HUDEP-2 (cell line): ENCODE data around the gene DENND2A.
A peak's percentile ranks its signal among the peaks of the same experiment; 100 is the strongest.
"Not testable (repeated sequence)": the region's sequence is repeated elsewhere in the genome, so short reads cannot be mapped to it uniquely, and the experiment has no call there.

Experiments
- DNase-seq, 76 experiments: peaks; one replicate each; lab custom pipeline; 2025; ENCODE audit not compliant: unreplicated experiment in 76 of 76; lab: John Stamatoyannopoulos, UW

The DENND2A gene

GRCh38 chr7:140521421-140521820 lies 119.2 kb downstream of the DENND2A start:
- DNase-seq: no peak

DNA sequence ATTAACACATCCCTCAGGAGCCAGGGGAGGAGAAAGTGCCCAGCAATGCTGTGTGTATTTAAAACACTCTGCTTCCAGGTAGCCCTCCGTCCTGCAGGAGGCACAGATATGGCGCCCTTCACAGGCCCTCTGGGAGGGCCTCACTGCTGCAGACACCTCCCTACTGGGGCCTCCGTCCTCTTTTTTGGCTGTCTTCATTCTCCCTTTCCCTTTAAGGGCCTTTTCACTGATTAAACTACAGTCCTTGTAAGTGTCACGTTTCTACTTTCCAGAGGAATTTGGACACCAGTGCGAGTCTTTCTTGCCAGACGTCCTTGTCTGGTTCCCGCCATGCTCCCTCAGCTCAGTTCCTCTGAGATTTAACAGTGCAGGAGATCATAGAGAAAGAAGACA lies 121.6 kb downstream of the DENND2A start:
- no peak for DNase-seq

DNA sequence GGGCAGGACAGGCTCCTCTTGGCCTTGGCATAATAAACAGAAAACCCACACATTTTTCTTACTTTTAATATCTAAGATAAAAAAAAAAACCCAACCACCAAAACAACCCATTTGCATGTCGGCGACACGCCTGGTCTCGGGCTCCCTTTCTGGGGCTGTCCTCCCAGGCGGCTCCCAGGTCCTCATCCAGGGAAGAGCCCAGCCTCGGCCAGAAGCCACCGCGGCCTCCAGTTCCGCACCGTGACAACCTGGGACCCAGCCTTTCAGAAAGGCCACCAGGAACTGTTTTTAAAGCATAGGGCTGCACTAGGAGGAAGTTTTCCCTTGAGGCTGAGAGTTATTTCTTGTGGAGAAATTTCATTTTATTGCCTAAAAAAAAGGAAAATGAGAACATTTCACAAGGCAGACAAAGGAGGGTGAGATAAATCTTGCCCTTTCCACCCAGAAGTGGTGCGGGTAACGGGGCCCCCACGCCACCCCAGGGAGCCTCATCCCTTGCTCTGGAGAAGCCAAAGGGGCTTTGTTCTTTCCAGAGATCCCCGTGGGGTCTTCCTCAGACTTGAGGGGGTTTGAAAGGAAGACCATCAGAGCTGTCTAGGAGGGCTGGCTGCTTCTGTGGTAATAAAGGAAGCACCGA lies 122.1 kb downstream of the DENND2A start:
- DNase-seq: no peak

- DNase-seq: peak in 72 of 76 experiments; percentile 5 to 77 (median 54)
These were observed 122.9 kb downstream of the DENND2A start for GRCh38 chr7:140517546-140518369.

- DNase-seq: peak in 74 of 76 experiments; percentile 25 to 87 (median 75)
These were observed 128.2 kb downstream of the DENND2A start for GRCh38 chr7:140512317-140513000.

DNA sequence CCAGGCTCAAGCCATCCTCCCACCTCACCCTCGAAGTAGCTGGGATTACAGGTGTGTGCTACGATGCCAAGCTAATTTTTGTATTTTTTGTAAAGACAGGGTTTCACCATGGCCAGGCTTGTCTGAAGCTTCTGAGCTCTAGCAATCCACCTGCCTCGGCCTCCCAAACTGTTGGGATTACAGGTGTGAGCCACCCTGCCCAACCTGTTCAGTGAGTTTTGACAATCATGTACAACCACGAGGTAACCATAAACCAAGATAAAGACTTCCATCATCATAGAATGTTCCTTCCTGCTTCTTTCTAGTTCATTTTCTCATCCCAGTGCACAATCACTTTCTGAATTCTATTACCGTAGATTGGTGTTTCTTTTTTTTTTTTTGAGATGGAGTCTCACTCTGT lies 130.8 kb downstream of the DENND2A start:
- no peak for DNase-seq

- DNase-seq: peak in 10 of 76 experiments; percentile 25 to 73 (median 50)
These were observed 133.1 kb downstream of the DENND2A start for GRCh38 chr7:140507556-140507955.

- peak in 11 of 76 experiments; percentile 15 to 69 (median 22) for DNase-seq
These were observed 133.7 kb downstream of the DENND2A start for GRCh38 chr7:140506788-140507464.

GRCh38 chr7:140501966-140502365 lies 138.6 kb downstream of the DENND2A start:
- peak in 67 of 76 experiments; percentile 13 to 80 (median 42) for DNase-seq

- DNase-seq: not testable (repeated sequence)
These were observed 142.8 kb downstream of the DENND2A start for GRCh38 chr7:140497807-140498206.

- DNase-seq: no peak
These were observed 143.3 kb downstream of the DENND2A start for GRCh38 chr7:140497241-140497769.

GRCh38 chr7:140495514-140496097 lies 145.0 kb downstream of the DENND2A start:
- no peak for DNase-seq

- no peak for DNase-seq
These were observed 145.7 kb downstream of the DENND2A start for GRCh38 chr7:140494867-140495266.

- no peak for DNase-seq
These were observed 151.6 kb downstream of the DENND2A start for GRCh38 chr7:140489026-140489359.

GRCh38 chr7:140485500-140486265 lies 154.9 kb downstream of the DENND2A start:
- no peak for DNase-seq

- DNase-seq: no peak
These were observed 155.6 kb downstream of the DENND2A start for GRCh38 chr7:140484951-140485499.

DNA sequence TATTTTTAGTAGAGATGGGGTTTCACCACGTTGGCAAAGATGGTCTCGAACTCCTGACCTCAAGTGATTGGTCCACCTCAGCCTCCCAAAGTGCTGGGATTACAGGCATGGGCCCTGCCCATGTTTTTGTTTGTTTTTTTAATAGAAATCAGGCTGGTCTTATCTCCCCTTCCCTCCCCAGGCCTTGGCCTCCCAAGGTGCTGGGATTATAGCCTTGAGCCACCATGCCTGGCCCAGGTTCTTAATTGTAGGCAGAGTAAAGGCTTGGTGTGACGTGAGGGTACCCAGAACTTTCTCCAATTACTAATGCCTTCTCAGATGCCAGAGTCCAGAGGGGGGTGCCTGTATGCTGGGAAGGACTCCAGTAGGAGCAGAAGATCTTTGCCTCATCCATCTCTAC lies 156.1 kb downstream of the DENND2A start:
- no peak for DNase-seq

DNA sequence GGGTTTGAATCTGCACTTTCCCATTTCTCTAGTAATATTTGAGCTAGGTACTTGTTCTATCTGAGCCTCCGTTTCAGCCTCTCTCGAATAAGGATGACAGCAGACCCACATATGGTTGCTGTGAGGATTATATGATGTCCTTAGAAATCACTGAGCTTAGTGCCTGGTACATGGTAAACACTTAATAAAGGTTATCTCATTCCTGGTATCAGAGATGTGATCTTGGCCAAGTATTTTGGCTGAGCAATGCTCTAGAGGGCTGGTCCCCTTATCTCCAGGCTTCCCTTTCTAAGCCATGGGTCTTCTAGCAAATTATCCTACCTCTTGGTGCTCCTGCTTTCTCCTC lies 160.9 kb downstream of the DENND2A start:
- no peak for DNase-seq

DNA sequence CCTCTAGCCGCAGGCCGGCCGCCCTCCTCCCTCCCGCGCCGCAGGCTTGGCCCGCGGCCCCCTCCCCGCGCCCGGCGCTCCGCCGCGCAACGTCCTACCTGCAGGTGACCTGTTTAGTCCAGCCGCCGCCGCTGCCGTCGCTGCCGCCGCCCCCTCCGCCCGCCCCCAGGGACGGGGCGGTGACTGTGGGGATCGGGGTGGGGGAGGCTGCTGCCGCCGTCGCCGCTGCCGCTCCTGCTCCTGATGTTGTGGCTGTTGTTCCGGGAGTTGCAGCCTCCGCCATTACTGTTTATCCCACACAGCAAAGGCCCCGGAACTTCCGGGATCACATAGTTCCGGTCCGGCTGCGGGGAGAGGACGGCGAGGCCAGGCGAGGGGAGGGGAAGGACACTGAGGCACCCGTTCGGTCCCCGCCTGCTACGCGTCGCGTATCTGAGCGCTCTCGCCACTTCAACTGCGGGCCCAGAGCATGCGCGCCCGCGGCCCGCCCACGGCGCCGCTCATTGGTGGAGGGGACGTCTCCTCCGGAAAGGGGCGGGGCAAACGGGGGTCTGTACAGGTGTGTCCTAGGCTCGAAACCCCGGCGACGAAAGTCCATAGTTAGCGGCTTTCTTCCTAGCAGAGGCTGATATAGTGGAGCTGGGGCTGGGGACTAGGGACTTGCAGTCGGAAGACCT lies 161.4 kb downstream of the DENND2A start, which contains the start of gene MKRN1:
TSS of gene MKRN1 (minus strand) at position 444 of the 677 bp plus-strand sequence. CDS start at position 283, 161 bp downstream.
- DNase-seq: peak in 74 of 76 experiments; percentile 52 to 95 (median 91)
